ENCODE data around the gene MTFMT.
"Not testable (repeated sequence)": the region's sequence is repeated elsewhere in the genome, so short reads cannot be mapped to it uniquely, and the experiment has no call there.

Gene MTFMT

GRCh38 chr15:65034719-65035118 is 5.3 kb upstream of the MTFMT start:
- no peak for DNase-seq

- DNase-seq: peak in 1 of 5 experiments; percentile 67
These were observed 4.3 kb upstream of the MTFMT start for GRCh38 chr15:65033659-65034269.

- peak in 3 of 5 experiments; percentile 14 to 59 (median 23) for DNase-seq
These were observed 3.5 kb upstream of the MTFMT start for GRCh38 chr15:65032801-65033537.

GRCh38 chr15:65029736-65030208 is 333 bp upstream of the MTFMT start:
- no peak for DNase-seq

- peak in 1 of 5 experiments; percentile 24 for DNase-seq
These were observed 1.1 kb downstream of the MTFMT start for GRCh38 chr15:65028338-65028737.

- DNase-seq: no peak
These were observed 1.8 kb downstream of the MTFMT start for GRCh38 chr15:65027593-65027992.

GRCh38 chr15:65026756-65027155 is 2.7 kb downstream of the MTFMT start:
- no peak for DNase-seq

GRCh38 chr15:65021488-65021887 is 8.0 kb downstream of the MTFMT start:
- no peak for DNase-seq

- no peak for DNase-seq
These were observed 9.0 kb downstream of the MTFMT start for GRCh38 chr15:65020419-65020818.

GRCh38 chr15:65011198-65011597 is 18.2 kb downstream of the MTFMT start:
- DNase-seq: not testable (repeated sequence)

GRCh38 chr15:65008983-65009382 is 20.5 kb downstream of the MTFMT start:
- DNase-seq: no peak

GRCh38 chr15:65006876-65007275 is 22.6 kb downstream of the MTFMT start:
- DNase-seq: no peak

GRCh38 chr15:65004993-65005392 is 24.4 kb downstream of the MTFMT start:
- DNase-seq: no peak

- DNase-seq: no peak
These were observed 31.6 kb downstream of the MTFMT start for GRCh38 chr15:64997745-64998375.

GRCh38 chr15:64997066-64997465 is 32.4 kb downstream of the MTFMT start:
- no peak for DNase-seq

GRCh38 chr15:64993290-64993689 is 36.1 kb downstream of the MTFMT start:
- no peak for DNase-seq

GRCh38 chr15:64991536-64992135 is 37.8 kb downstream of the MTFMT start:
- DNase-seq: no peak

- no peak for DNase-seq
These were observed 39.3 kb downstream of the MTFMT start for GRCh38 chr15:64990168-64990470.

- DNase-seq: peak; percentile 80 to 93 (median 84)
These were observed 39.8 kb downstream of the MTFMT start, which contains the start of gene SPG21 for GRCh38 chr15:64989416-64990167. SPG21 (minus strand) TSS chr15:64989914; CDS start chr15:64983569, 6,345 bp downstream.

GRCh38 chr15:64987136-64987535 is 42.3 kb downstream of the MTFMT start:
- DNase-seq: no peak

GRCh38 chr15:64985366-64986033 is 43.9 kb downstream of the MTFMT start:
- DNase-seq: no peak

- DNase-seq: no peak
These were observed 47.0 kb downstream of the MTFMT start for GRCh38 chr15:64982472-64982871.
